NCI-H526 treated with DMSO at 0.1 percent for 48 hours (cell line): ENCODE results near the gene CCND3.
A peak's percentile ranks its signal among the peaks of the same experiment; 100 is the strongest.
"Not testable (repeated sequence)": the region's sequence is repeated elsewhere in the genome, so short reads cannot be mapped to it uniquely, and the experiment has no call there.

Source experiments
- DNase-seq: peaks from one replicate; lab custom pipeline; 2025; lab: John Stamatoyannopoulos, UW

CCND3 gene

GRCh38 chr6:41947581-41948220 lies 6.1 kb upstream of the CCND3 start:
- no peak for DNase-seq

- DNase-seq, result no peak
Measured at GRCh38 chr6:41943456-41943855, 1.8 kb upstream of the CCND3 start.

GRCh38 chr6:41942882-41943281 lies 1.3 kb upstream of the CCND3 start:
- not testable (repeated sequence) for DNase-seq

GRCh38 chr6:41942067-41942851 lies 651 bp upstream of the CCND3 start:
- DNase-seq, result no peak

- DNase-seq, result peak; percentile 12
Measured at GRCh38 chr6:41940759-41941279, 789 bp downstream of the CCND3 start.

GRCh38 chr6:41939848-41940758 lies 1.5 kb downstream of the CCND3 start:
- DNase-seq, result peak; percentile 12

GRCh38 chr6:41939176-41939847 lies 2.3 kb downstream of the CCND3 start:
- no peak for DNase-seq

GRCh38 chr6:41938590-41939175 lies 2.9 kb downstream of the CCND3 start:
- no peak for DNase-seq

GRCh38 chr6:41937861-41938574 lies 3.6 kb downstream of the CCND3 start:
- no peak for DNase-seq

GRCh38 chr6:41937472-41937860 lies 4.1 kb downstream of the CCND3 start:
- DNase-seq, result no peak

- peak; percentile 54 for DNase-seq
Measured at GRCh38 chr6:41936073-41936837, 5.4 kb downstream of the CCND3 start.

GRCh38 chr6:41935685-41936072 lies 5.9 kb downstream of the CCND3 start:
- no peak for DNase-seq

GRCh38 chr6:41935193-41935574 lies 6.4 kb downstream of the CCND3 start:
- no peak for DNase-seq

- DNase-seq, result no peak
Measured at GRCh38 chr6:41934278-41935192, 7.1 kb downstream of the CCND3 start.

GRCh38 chr6:41932378-41932777 lies 9.2 kb downstream of the CCND3 start:
- DNase-seq, result no peak

- DNase-seq, result no peak
Measured at GRCh38 chr6:41931792-41932191, 9.8 kb downstream of the CCND3 start.

- DNase-seq, result no peak
Measured at GRCh38 chr6:41929924-41930323, 11.7 kb downstream of the CCND3 start.

- no peak for DNase-seq
Measured at GRCh38 chr6:41927253-41927652, 14.4 kb downstream of the CCND3 start.

GRCh38 chr6:41922154-41922553 lies 19.5 kb downstream of the CCND3 start:
- no peak for DNase-seq
